HUDEP-2 (cell line): ENCODE data around the gene CDHR3.

ENCODE experiments used
- DNase-seq, 76 experiments: peaks; one replicate each; lab custom pipeline; 2025; ENCODE audit not compliant: unreplicated experiment in 76 of 76; lab: John Stamatoyannopoulos, UW

Gene CDHR3

DNA sequence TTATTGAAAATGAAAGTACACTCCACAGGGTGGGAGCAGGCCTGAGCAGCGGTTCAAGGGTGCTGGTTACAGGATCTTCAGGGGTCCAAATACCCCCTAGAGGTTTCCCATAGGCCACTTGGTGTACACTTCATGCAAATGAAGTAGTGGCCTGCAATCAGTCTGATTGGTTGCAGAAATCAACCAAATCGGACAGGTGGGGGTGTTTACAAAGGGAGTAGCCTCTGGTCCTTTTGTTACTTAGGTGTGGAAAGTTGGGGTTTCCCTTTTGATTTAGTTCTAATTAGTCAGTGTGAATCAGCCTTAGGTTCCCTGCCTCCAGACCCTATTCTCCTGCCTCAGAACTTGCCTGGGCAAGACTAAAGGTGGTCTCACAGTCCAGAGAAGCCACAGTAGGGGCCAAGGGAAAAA, 99.5 kb downstream of the CDHR3 start:
- no peak for DNase-seq

DNA sequence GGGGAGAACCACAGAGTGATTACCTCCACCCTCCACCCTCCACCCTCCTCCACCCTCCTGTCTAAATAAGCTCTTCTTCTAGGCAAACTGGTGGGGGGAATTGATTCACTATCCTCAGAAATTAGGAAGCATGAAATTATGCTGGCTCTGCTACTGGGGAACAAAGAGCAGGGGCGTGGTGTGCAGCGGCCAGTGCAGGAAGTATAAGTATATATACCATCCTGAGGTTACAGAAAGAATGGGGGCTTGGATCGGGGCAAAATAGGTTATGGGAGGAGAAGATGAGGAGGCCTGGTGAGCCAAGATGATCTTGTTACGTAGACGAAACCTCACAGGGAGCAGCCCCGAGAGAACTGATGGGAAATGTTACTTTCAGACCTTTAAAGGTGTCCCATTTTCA, 100.0 kb downstream of the CDHR3 start:
- no peak for DNase-seq

DNA sequence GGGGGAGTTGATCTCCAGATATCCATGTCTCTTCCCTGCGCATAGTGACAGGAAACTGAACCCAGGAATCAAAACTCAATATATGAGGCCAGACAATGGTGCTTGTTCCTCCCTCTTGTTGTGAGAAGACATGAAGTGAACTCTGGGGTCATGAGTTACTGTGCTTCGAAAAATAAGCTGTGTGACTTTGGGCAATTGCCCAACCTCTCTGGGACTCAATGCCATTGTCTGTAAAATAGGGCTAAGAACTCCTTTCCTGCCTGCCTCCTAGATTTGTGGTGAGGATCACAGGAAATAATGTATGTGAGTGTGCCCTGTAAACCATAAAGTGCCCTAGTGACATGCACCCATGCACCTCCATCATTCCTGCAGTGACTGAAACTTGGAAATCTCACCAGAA, 100.6 kb downstream of the CDHR3 start:
- no peak for DNase-seq

DNA sequence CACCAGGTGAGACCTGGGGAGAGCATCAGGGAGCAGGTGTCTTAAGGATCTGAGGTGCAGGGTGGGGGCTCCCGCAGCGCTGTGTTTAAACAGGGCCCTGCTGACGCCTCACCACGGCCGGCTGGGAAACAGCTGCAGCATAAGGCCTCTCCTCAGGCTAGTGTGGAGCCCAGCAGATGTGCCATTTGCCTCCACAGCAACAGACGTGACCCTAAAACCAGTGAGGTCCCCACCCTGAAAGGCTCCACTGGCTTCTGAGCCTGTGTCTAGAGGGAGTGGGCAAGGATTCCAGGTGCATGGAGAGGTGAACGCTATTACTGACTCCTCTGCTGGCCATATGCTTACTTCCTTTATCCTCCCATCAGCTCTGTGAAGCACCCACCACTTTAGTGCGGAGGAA, 101.3 kb downstream of the CDHR3 start:
- no peak for DNase-seq

DNA sequence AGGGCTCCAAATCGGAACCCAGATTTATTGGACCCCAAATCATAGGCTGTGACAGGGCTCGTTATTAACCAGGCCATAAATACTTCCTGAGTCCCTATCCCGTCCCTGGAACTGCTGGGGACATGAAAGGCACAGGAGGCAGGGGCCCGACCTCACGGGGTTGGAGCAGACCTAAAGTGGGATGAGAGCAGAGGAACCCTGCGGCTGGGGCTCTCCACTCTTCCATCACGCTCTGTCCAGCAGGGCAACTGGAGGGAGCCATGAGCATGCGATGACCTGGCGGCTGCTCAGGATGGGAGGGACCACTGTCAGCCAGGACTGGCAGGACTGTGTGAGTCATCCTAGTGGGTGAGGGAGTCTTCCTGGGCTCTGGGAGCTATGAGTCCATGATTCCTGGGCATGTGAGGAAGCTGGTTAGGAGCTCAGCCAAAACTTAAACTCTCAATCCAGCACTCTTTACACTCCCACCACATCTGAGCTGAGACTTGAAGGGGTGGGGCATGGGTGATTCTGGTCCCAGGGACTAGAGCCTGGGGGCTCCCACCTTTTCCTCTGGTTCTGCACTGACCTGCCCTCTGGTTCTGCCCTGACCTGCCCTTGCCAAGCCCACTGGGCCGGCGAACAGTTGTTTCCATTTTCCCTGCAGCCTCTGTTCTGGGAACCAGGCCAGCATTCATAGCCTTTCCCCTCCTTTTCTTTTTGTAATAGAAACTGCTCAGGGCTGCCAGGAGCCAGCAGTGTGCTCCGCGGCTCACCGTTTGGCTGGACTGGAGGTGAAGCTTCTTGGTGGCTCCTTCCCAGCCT, 101.9 kb downstream of the CDHR3 start:
- DNase-seq, result peak in 1 of 76 experiments; percentile 11

DNA sequence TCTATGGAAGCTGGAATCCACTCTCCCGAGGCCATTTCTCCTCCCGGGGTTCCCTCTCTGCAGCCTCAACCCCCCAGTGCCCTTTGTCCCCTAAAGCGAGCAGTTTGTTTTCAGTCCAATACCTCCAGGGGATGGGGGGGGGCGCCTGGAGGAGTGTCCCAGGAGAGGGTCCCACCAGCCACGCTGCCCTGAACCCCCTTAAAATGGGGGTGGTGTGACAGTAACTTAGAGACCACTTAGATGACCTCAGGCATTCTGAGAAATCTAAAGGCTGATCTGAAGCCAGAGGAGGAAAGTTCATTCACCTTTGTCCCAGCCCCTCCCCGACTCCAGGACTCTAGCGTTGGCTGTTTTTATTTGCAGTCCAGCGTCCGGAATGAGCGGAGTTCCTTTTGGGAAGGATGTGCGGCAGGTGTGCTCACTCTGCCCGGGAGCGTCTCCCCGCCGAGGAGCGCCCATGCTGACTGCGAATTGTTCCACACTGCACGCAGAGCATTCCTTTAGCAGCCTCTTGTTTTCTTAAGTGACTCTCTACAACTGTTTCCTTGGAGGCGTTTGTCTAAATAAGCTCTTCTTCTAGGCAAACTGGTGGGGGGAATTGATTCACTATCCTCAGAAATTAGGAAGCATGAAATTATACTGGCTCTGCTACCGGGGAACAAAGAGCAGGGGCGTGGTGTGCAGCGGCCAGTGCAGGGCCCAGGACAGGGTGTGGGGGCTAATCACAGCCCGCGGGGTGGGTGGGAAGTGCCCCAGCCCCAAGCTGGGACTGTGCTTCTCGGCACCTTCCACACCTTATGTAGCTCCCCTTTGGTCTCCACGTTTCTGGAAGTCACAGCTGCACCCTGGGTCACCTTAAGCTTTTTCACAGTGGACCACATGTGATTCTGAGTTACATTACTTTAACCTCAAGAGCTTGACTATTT, 102.8 kb downstream of the CDHR3 start:
- no peak for DNase-seq

DNA sequence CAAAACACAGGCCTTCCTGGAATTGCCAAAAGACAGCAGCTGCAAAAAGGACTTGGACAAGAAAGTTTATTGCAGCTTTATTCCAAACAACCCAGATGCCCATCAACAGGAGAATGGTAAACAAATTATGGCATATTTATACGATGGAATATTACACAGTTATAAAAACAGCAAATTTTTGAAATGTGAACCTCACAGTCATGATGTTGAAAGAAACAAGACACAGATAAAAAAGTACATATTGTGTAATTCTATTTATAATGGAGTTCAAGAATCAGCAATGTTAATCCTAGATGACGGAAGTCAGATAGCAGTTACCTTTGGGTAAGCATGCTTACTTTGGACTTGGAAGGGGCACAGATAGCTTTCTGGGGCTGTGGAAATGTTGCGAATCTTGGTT, 104.6 kb downstream of the CDHR3 start:
- no peak for DNase-seq

DNA sequence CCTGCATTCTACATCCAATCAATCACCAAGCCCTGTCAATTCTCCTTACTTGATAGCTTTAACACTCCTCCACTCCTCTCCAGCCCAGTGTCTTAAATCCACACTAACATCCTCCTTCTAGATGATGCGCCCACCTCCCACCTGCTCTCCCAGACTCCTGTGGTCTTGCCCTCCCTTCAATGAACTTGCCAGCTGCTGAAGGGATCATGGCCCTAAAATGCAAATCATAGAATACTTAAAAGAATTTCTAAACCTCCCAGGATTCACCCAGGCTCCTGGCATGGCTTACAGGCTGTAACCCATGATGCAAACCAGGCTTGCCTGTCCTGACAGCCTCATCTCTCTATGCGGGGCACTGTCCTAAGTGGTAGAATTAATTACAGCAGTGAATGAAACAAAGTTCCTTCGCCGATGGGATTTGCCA, 105.5 kb downstream of the CDHR3 start:
- no peak for DNase-seq

DNA sequence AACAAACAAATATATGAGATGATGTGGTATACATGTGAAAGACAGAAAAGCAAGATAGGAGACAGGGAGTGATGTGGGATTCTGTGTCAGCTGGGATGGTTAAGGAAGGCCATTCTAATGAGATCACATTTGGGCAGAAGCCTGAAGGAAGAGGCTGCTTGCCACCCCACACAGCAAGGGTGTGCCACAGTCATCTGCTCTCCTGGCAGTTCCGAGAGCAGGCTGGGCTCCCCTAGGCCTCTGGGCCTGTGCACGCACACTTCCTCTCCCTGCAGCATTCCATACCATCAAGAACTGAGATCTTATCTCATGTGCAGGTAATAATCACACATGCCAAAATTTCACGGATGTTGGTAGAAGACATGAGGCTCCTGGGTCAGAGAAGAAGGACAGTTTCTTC, 105.9 kb downstream of the CDHR3 start:
- DNase-seq, result no peak

DNA sequence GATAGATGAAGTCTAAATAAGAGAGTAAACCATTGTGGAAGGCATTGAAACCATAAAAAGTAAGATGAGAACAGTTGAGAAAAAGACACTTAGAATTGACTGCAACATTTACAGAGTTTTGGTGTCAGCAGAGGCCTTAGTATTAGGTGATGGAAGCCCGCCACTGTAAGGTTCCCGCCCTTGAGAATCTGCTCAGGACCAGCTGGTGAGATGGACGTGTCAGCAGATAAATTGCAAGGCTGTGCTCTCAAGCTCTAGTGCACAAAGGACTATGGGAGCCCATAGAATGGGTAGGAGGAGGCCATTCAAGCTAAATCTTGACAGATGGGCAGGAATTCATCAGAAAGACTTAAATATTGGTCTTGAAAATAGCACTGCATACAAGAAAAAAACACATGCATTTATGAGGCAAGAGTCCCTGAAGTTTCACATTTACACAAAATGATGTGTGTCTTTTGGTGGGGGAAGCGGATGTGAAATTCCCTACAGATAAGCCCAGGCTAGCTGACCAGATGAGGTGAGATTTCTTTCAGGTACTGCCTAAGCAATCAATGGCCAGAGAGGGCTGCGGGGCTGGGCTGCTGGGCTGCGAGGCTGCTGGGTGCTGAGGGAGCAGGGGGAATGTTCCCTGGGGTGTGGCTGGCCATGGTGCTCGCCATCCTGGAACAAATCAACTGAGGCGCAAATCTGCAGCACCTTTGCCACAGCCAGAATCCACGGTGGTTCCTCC, 106.6 kb downstream of the CDHR3 start:
- no peak for DNase-seq

DNA sequence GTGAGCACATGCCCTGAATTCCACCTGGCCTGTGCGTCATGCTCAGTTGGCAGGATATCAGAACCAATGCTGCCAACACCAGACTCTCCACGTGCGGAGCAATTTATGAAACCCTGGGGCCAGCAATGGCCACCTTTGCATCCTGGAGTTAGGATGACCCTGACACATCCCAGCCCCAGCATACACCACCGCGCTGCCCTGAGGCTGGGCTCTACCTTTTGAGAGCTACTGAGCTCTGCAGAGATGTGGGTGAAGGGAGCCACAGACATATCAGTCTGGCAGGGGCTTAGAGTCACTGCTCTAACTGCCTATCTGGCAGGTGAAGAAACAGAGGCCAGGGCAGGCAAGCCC, 107.1 kb downstream of the CDHR3 start:
- no peak for DNase-seq

DNA sequence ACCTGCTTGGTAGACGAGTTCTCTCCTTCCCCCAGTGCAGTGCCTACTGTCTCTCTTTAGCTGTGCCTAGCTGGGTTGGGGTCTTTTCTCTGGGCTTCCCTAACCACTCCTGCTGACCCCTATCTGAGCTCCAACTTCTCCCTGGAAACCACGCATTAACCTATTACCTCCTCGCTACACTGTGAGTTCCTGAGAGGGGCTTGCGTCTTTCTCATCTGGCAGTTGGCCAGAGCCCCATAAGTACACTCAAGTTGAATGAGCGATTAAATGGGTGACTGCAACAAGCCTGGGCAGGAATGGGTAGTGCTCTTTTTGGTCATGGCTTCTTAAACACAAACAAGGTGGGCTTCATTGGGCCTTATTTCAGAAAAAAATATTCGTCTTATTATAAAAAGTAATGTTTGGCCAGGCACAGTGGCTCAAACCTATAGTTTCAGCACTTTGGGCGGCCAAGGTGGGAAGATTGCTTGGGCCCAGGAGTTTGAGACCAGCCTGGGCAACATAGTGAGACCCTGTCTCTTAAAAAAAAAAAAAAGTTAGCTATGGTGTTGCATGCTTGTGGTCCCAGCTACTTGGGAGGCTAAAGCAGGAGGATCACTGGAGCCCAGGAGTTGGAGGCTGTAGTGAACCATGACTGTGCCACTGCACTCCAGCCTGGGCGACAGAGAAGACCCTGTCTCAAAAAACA, 107.6 kb downstream of the CDHR3 start:
- DNase-seq, result no peak

DNA sequence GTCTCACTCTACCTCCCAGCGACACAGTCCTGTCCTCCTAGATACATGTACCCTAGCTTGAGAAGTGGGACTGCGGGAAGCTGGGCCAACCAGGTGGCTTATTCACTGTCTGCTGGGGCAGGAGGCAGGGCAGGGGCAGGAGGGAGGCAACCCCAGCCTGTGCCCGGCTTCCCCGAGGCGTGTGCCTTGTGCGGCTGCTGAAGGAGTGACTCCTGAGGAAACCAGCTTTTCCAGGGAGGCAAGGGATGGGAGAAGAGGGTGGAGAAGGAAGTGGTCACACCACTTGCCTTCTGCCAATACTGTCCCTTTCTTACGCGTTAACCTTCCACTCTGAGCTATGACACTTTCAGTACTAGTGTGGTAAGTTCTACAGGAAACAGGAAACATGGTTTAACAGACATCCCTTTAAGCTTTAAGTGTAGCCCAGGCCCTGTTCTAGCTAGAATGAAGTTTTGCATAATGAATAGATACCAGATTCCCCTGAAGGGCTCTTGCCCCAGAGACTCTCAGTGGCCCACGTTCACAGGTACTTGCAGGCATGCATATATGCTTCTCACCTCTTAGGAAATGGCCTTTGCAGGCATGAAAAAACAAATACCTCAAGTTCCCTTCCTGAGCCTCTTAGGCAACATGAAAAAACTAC, 108.4 kb downstream of the CDHR3 start:
- DNase-seq, result peak in 1 of 76 experiments; percentile 21

DNA sequence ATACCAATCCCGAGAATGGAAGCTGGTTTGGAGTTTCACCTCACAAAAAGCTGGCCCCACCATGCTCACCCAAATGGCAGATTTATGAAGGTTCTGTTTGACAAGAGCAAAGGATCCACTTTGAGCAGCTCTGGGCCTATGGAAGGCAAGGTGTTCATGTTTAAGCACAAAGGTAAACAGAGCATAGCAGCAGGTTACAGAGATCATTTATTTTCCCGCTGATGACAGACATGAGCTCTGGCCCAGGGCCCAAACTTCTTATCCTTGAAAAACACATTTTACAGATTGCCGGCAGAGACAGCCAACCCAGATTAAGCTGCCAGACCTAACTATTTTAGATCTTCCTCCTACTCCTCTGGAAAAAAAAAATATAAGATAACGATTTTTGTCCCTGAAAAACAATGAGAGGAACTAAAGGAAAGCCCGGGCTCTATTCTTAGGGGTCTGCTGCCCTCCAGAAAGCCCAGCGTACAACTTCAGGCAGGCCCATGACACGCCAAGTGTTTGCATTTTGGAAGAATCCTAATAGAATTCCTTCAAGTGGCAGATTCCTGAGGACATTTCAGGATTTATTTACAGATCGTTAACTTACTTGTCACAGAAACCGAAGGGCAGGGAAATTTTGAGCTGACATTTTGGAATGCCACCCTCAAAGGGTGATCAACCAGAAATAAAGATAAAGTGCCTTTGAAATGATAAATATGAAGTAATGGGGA, 109.1 kb downstream of the CDHR3 start:
- peak in 61 of 76 experiments; percentile 2 to 70 (median 35) for DNase-seq

DNA sequence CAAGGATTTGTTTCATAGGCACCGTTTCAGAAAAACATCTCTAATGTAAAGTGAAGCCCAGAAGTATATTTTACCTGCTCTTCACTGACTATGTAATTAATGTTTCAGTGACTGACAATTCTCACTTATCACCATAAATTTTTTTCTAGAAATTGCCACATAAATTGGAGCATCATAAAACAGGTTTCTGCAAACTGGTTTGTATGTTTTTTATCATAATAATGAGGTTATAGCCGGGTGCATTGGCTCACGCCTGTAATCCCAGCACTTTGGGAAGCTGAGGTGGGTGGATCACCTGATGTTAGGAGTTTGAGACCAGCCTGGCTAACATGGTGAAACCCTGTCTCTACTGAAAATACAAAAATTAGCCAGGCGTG, 109.6 kb downstream of the CDHR3 start:
- no peak for DNase-seq

DNA sequence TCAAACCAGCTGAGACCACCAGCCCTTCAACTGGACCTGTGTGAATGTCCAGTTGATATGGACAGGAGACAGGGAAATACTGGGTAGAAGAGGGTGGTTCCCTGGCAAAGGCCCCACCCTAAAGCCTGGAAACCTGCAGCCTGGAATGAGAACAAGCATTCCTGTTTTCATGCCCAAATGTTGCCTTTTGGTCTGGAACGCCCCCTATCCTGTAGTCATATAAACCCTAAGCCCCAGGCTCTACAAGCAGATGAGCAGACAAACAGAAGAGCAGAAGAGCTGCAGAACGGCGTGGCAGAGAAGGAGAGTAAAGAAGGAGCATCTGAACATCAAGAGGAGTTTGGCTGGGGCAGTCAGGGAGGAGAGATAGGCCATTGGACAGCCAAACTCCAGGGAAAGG, 110.6 kb downstream of the CDHR3 start:
- DNase-seq, result no peak

DNA sequence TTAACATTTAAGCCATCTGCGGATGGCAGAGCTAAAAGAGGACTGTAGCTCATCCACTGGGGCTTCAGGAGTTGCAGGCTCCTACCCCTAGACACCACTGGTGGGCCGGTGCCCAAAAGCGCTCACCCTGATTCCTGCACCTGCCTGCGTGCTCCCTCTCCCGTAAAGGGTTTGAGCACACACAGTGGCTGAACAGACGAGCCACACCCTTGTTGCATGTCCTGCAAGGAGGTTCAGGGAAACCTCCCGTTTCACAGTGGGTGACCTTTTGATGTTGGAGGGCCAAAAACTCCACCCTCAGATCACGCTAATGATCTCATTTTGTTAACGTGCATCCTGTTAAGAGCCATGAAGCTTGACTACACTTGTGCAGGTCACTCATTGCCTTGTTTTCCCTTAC, 111.2 kb downstream of the CDHR3 start:
- no peak for DNase-seq

DNA sequence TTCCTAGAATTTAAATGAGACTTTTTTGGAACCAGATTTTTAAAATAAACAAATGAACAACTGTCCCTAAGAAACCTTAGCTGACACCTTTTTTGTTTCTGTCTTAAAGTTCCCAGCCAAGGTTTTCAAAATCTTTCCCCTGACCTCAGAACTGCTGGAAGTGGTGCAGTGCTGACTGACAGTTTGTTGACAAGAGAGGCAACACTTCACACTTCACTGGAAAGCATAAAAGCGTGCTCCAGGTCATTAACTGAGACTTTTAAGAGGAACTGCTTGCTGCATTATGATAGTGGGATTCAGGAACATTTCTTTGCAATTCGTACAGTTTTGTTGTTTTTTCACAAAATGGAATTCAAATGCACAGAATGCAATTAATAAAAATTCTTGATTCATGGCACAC, 112.9 kb downstream of the CDHR3 start:
- no peak for DNase-seq

DNA sequence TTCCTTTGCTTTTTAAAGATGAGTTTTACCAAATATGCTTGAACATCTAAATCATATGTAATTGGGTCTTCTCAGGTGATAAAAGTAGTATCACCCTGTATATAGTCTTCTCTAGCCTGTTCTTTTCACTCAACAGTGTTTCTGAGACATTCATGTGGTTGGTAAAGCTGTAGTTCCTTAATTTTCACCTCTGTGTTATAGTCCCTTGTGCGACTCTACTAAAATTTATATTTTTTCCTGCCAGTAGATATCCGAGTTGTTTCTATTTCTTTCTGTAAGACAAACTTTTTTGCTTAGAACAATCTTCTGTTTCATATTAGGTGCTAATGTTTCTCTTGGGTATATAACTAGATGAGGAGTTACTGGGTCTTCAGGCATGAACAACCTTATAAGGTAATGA, 113.5 kb downstream of the CDHR3 start:
- no peak for DNase-seq
